Transverse colon (tissue), 4 donors: ENCODE data around the gene GRK3.

Experiments
- POLR2AphosphoS5 ChIP-seq, 3 donors: sonication (generic); formaldehyde crosslinking; IDR thresholded peaks; one replicate each; pipeline ENCODE4 v1.6.1; 2016; ENCODE audit warnings: antibody characterized with exemption in 3 of 3
- TF ChIP-seq, protein P1 (sequence below), 5 experiments: fragments of 200-600 bp in 3 of 5; fragments of 450-650 bp in 2 of 5; sonication (generic) in 3 of 5; IDR thresholded peaks; 1 replicate in 2 of 5; 2 replicates in 3 of 5; pipeline ENCODE4 v1.5.1; 2016 to 2017; ENCODE audit warnings: antibody characterized with exemption in 5 of 5, inconsistent platforms in 3 of 5, mild to moderate bottlenecking in 2 of 5, moderate library complexity in 1 of 5

DNA sequence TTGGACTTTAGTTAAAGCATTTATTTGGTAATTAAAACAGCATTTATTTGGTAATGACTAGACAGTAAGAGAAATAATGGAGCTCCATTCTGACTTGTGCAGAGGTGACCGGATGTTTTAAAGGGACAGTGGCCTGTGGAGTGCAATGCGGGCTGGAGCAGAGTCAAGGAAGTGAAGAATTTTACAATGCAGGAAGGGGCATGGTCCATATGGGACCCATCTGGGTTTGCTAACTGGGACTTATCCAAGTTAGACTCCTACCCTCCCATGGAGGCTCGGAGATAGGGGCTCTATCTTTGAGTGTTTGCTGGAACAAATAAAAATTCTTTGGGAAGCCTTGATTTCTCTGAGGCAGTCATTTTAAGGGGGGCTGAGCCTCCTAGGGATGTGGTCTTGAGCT is 117.6 kb downstream of the GRK3 start:
- no peak for TF ChIP-seq POLR2AphosphoS5 (IDR thresholded peaks at IDR 0.05)
- TF ChIP-seq, protein P1, sequence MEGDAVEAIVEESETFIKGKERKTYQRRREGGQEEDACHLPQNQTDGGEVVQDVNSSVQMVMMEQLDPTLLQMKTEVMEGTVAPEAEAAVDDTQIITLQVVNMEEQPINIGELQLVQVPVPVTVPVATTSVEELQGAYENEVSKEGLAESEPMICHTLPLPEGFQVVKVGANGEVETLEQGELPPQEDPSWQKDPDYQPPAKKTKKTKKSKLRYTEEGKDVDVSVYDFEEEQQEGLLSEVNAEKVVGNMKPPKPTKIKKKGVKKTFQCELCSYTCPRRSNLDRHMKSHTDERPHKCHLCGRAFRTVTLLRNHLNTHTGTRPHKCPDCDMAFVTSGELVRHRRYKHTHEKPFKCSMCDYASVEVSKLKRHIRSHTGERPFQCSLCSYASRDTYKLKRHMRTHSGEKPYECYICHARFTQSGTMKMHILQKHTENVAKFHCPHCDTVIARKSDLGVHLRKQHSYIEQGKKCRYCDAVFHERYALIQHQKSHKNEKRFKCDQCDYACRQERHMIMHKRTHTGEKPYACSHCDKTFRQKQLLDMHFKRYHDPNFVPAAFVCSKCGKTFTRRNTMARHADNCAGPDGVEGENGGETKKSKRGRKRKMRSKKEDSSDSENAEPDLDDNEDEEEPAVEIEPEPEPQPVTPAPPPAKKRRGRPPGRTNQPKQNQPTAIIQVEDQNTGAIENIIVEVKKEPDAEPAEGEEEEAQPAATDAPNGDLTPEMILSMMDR (IDR thresholded peaks at IDR 0.05): no peak
